ENCODE results near the gene PJA1.

DNA sequence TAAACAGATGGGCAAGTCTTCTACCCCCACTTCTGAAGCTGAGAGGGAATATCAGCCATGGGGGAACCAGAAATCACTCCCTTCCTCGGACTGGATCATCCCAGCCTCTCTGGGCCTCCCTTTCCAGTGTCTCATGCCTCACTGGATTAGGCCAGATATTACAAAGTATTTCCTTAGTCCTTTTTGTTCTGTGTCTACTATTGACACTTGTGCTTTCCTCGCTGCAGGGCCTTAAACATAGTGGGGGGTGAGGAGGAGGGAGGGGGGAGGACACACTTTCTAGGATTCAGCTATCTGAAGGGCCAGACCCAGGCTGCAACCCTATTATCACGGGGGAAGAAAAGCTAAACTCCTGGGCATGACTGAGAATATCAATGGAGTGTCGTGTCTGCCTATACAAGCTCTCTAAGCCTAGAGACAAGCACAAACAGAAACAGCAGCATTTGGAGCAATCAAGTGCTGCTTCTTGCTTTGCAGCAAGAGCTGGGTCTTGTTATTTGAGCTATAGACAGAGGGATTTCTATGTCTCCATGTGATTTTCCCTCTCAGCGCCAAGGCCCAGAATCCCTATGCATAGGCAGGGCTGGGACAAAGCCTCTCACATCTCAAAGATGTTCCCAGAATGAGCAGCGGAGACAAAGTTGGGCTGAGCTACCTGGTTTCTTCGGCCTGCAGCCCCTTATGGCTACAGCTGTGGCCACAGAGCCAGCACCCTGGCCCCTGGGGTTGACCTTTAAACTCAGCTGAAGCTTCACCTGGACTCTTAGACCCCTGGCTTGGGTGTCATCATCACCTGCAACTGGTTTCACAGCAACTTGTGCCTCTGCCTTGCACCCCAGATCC is 20.2 kb downstream of the PJA1 start:
- TF ChIP-seq POLR2A (IDR thresholded peaks at IDR 0.05; ENCODE audit: low read length) (no peak), GATA1 (IDR thresholded peaks at IDR 0.05; ENCODE audit: low read depth, low read length) (no peak)
